ENCODE data around the gene PNPLA2. TPM values are rescaled to one million over a fixed set of nuclear protein-coding genes. Genes with fewer than 3 reads are reported as not detected.
A peak's percentile ranks its signal among the peaks of the same experiment; 100 is the strongest.

Gene PNPLA2
- total and polyA plus RNA-seq, 2 of the 8 experiments (the other 6 are each of a cell fraction or from before 2014, with no cell fraction given) = 30.9 to 62.1 TPM

- Histone ChIP-seq H3K23ac (ENCODE audit: insufficient read length) (no peak overlapping the region), H3K14ac (ENCODE audit: insufficient read length) (no peak overlapping the region), H3K18ac (ENCODE audit: extremely low read depth, low read length) (no peak overlapping the region; the same call in 1 of the 2 replicates), H2BK120ac (replicated peaks; ENCODE audit: low read depth, low read length) (no peak overlapping the region), H2BK15ac (ENCODE audit: low read length) (0 out of 2 replicates have a peak overlapping the region, but pooled peaks have one; percentile 67), H2BK12ac (ENCODE audit: low read depth, low read length) (peak overlapping the region; percentile 53; the same call in 1 of the 2 replicates), H4K8ac (ENCODE audit: extremely low read depth, insufficient read depth, low read length) (peak overlapping the region; percentile 46; the same call in 1 of the 2 replicates), H3K79me2 (ENCODE audit: control insufficient read depth in 1 of 2, insufficient read depth in 2 of 2, low read length in 2 of 2) (peaks cover 0 to 5% of the 10 kb centered on the region in 2 experiments; a peak in 1 of 4 replicates), H3K27ac (ENCODE audit: low read depth, low read length) (no peak overlapping the region; the same call in 1 of the 2 replicates), H3K4ac (replicated peaks; ENCODE audit: insufficient read length, low read depth, low read length) (peak overlapping the region; percentile 28), H3K56ac (replicated peaks; ENCODE audit: insufficient read length, low read depth, low read length) (no peak overlapping the region), H4K91ac (replicated peaks; ENCODE audit: insufficient read length, low read length) (peak overlapping the region; percentile 73), H2AFZ (ENCODE audit: low read length) (no peak overlapping the region), H3K9me3 (ENCODE audit: insufficient read depth in 2 of 2, low read depth in 1 of 2, low read length in 1 of 2) (no peaks in the 10 kb centered on the region), H3K27me3 (replicated peaks in 1 of 4; ENCODE audit: control insufficient read depth in 3 of 4, extremely low read depth in 1 of 4, insufficient read depth in 3 of 4, low read length in 3 of 4) (no peaks in the 10 kb centered on the region), H3K4me2 (ENCODE audit: insufficient read depth in 1 of 2, low read depth in 2 of 2, low read length in 2 of 2) (peak overlapping the region; percentile 30 to 84; a peak in 3 of 4 replicates), H2BK5ac (ENCODE audit: low read depth, low read length) (0 out of 2 replicates have a peak overlapping the region, but pooled peaks have one; percentile 66), H3K79me1 (ENCODE audit: low read depth, low read length) (0 out of 2 replicates have a peak, but pooled peaks cover 7% of the 10 kb centered on the region), H4K20me1 (replicated peaks in 1 of 2; ENCODE audit: control insufficient read depth in 1 of 2, insufficient read depth in 2 of 2, low read length in 2 of 2) (peaks cover 0 to 12% of the 10 kb centered on the region in 2 experiments), H3K36me3 (ENCODE audit: control insufficient read depth in 2 of 4, insufficient read depth in 4 of 4, low read length in 3 of 4) (peaks cover 0 to 29% (median 1%) of the 10 kb centered on the region in 4 experiments; a peak in 4 of 8 replicates), H3K4me1 (replicated peaks in 1 of 4; ENCODE audit: control insufficient read depth in 3 of 4, insufficient read depth in 4 of 4, low read length in 3 of 4) (peaks cover 4 to 23% (median 16%) of the 10 kb centered on the region in 4 experiments), H3K23me2 (ENCODE audit: low read depth, low read length) (peaks cover 7% of the 10 kb centered on the region), H3K9ac (replicated peaks in 1 of 4; ENCODE audit: extremely low read depth in 1 of 4, low read depth in 3 of 4, low read length in 3 of 4) (no peak overlapping the region; a peak in 1 of 7 replicates), H2AK5ac (ENCODE audit: low read depth, low read length) (no peak overlapping the region), H4K5ac (ENCODE audit: insufficient read length, low read depth, low read length) (no peak overlapping the region), H2BK20ac (ENCODE audit: low read length) (no peak overlapping the region), H3K4me3 (ENCODE audit: extremely low read depth in 1 of 4, insufficient read depth in 2 of 4, low read depth in 3 of 4, low read length in 4 of 4) (0 out of 8 replicates have a peak overlapping the region, but pooled peaks of 1 of the 4 experiments have one; percentile 20)
- CTCF ChIA-PET (ENCODE audit: partially characterized antibody) = interaction anchor here (0.7 to 3.4 kb wide), 11 partner anchors 10 to 72 kb away, joined by 3 to 14 read pairs (median 3); no protein-coding TSS in a partner anchor
- POLR2A ChIA-PET (ENCODE audit: partially characterized antibody) = interaction anchor here (0.6 to 53.0 kb wide), 11 partner anchors 10 to 241 kb away, joined by 3 to 1917 read pairs (median 3); partner anchors contain the start of genes CD151, CRACR2B, GATD1 and PIDD1
- 83% methylated on average over 20 of the region's 26 CpGs; no CpG with 5 or more reads in 1 of the 2 experiments for whole genome bisulfite sequencing, 2 experiments (ENCODE audit: extremely low coverage in 1 of 2, insufficient coverage in 1 of 2, insufficient read length in 1 of 2, insufficient replicate concordance in 2 of 2, low coverage in 1 of 2, low lambda C conversion rate in 2 of 2, missing lambda C conversion rate in 1 of 2)
- FAIRE-seq (no peak), DNase-seq (ENCODE audit: low read depth in 1 of 2, low spot score in 2 of 2) (no peak)
- no peak for TF ChIP-seq SP1 (IDR thresholded peaks at IDR 0.05; ENCODE audit: low read depth, low read length)
- TF ChIP-seq YY1 (IDR thresholded peaks at IDR 0.05; ENCODE audit: low read depth, low read length) = no peak
- TF ChIP-seq ATF2 (IDR thresholded peaks at IDR 0.05; ENCODE audit: low read length) = no peak
- TF ChIP-seq TBP (IDR thresholded peaks at IDR 0.05; ENCODE audit: low read depth, low read length) = no peak
- no peak for TF ChIP-seq NANOG (IDR thresholded peaks at IDR 0.05; ENCODE audit: insufficient read depth, low read depth, low read length, poor library complexity, severe bottlenecking)
- no peak for TF ChIP-seq RBBP5 (IDR thresholded peaks at IDR 0.05; ENCODE audit: borderline replicate concordance, low read depth, low read length)
- TF ChIP-seq EP300 (IDR thresholded peaks at IDR 0.05; ENCODE audit: borderline replicate concordance in 1 of 2, low read depth in 2 of 2, low read length in 2 of 2) = no peak
- TF ChIP-seq POU5F1 (IDR thresholded peaks at IDR 0.05; ENCODE audit: low read depth, low read length) = no peak
These were observed 22.8 kb upstream of the PNPLA2 start for GRCh38 chr11:795634-796564.

Measured in H1 (cell line).